Ovary (tissue), 9 donors: ENCODE results near the gene CAMTA1. TPM values are rescaled to one million over a fixed set of nuclear protein-coding genes. Genes with fewer than 3 reads are reported as not detected.
"Not testable (repeated sequence)": the region's sequence is repeated elsewhere in the genome, so short reads cannot be mapped to it uniquely, and the experiment has no call there.

Source experiments
- DNase-seq, 5 donors: peaks; one replicate each; pipeline ENCODE4 v3.0.0-alpha.2; 2019 to 2020
- H3K27ac ChIP-seq, 2 donors: fragments of 200-600 bp; one replicate each; pipeline versions ENCODE4 v1.5.1 to v1.8.0; 2019 to 2022
- H3K27me3 ChIP-seq: fragments of 200-600 bp; one replicate; pipeline ENCODE4 v1.8.0; 2022
- H3K36me3 ChIP-seq: fragments of 200-600 bp; sonication (generic); one replicate; pipeline ENCODE4 v1.5.1; 2019
- H3K4me1 ChIP-seq: one replicate; pipeline ENCODE4 v1.8.1; 2013; ENCODE audit warnings: mild to moderate bottlenecking, moderate library complexity; ENCODE audit not compliant: insufficient read depth
- H3K4me3 ChIP-seq: fragments of 200-600 bp; sonication (generic); one replicate; pipeline ENCODE4 v1.5.1; 2017
- H3K9me3 ChIP-seq, 2 donors: fragments of 200-600 bp in 1 of 2; sonication (generic) in 1 of 2; one replicate each; pipeline versions ENCODE4 v1.5.1 to v1.8.1; 2013 to 2019; ENCODE audit warnings: mild to moderate bottlenecking in 1 of 2, moderate library complexity in 1 of 2
- EP300 ChIP-seq: sonication (generic); formaldehyde crosslinking; IDR thresholded peaks from one replicate; pipeline ENCODE4 v1.6.1; 2017; ENCODE audit warnings: antibody characterized with exemption
- POLR2A ChIP-seq: fragments of 450-650 bp; IDR thresholded peaks from one replicate; pipeline ENCODE4 v1.6.1; 2017; ENCODE audit warnings: antibody characterized with exemption, mild to moderate bottlenecking, moderate library complexity
- WGBS, 3 donors: extraction: QIAGEN DNeasy Blood & Tissue Kit in 1 of 3; methylation state at CpG; one replicate each; pipeline versions ENCODE4 v1.1.5 to v1.1.7; 2013 to 2017; 5-methylcytosine and 5-hydroxymethylcytosine counted together
- intact Hi-C, 4 donors: fragments of 100-400 bp; cut with DNase I; formaldehyde crosslinking; loops; one replicate each; pipeline versions ENCODE4 v1.11.0 to v1.15.1; 2022 to 2023
- polyA plus RNA-seq, 2 donors: library from polyadenylated mRNA; stranded (reverse); fragments of 200-250 nt in 1 of 2; fragments of 350-450 nt in 1 of 2; fragmentation: Illumina TruSeq in 1 of 2; extraction: RNeasy Lipid Tissue Mini Kit (QIAGEN cat#74804) in 1 of 2; gene quantifications; one replicate each; pipeline ENCODE4 v1.2.3, GENCODE V29; 2013 to 2014
- total RNA-seq, 7 donors: library from RNA; depleted of rRNA in 2 of 7; stranded (reverse); fragments of >200 nt in 2 of 7; fragmentation: NEBNext Ultra II Directional in 3 of 7; extraction: Animal tissue kit (Norgen Biotek cat#: 25700) in 3 of 7; gene quantifications; one replicate each; pipeline versions ENCODE4 v1.1.0 to v1.2.4, GENCODE V29; 2016 to 2023
- TF ChIP-seq, protein P1 (sequence below), 3 donors: fragments of 450-650 bp in 2 of 3; fragments of 200-600 bp in 1 of 3; IDR thresholded peaks; one replicate each; pipeline versions ENCODE4 v1.5.1 to v1.8.0; 2016 to 2022; ENCODE audit warnings: antibody characterized with exemption in 3 of 3, mild to moderate bottlenecking in 1 of 3
- donor health status: DM: no; HTN: no; CAD: no; lungs with moderate emphysema.
- donor health status: DM: no; HTN: no; CAD: no.
- donor health status: Bipolar disorder and iron deficiency.
- donor health status: DM: yes; HTN: yes; CAD: no.
- donor health status: DM: no; HTN: no; CAD: no.
- donor health status: DM: yes; HTN: yes; CAD: no.

Gene CAMTA1
- total and polyA plus RNA-seq, 9 donors: 51.1 to 150 (median 67.4) TPM

DNA sequence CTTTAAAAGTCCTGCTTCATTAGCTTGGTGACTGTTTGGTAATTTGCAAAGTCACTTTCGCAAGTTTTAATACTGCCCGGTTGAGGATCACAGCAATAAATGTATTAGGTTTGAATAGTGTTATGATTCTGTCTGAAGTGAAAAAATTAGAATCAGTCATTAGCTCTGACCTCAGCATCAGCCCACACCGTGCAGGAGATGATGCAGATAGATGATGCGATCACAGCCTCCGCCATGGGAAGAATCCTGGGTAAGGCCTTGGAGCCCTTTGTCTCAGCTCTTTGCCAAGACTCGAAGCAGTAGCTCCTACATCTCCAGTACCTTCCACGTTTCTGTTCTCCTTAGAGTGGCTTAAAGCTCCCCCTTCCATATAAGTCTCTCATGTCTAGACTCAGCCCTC lies 366.7 kb downstream of the CAMTA1 start:
- Histone ChIP-seq H3K4me3 (no peak overlapping the region), H3K27ac (no peak overlapping the region), H3K9me3 (no peaks in the 10 kb centered on the region), H3K36me3 (no peaks in the 10 kb centered on the region), H3K4me1 (peaks cover 2% of the 10 kb centered on the region), H3K27me3 (no peaks in the 10 kb centered on the region)
- 75 to 83% (median 83%) methylated on average over 7 of the region's 7 CpGs for WGBS, 3 donors
- TF ChIP-seq, protein P1, sequence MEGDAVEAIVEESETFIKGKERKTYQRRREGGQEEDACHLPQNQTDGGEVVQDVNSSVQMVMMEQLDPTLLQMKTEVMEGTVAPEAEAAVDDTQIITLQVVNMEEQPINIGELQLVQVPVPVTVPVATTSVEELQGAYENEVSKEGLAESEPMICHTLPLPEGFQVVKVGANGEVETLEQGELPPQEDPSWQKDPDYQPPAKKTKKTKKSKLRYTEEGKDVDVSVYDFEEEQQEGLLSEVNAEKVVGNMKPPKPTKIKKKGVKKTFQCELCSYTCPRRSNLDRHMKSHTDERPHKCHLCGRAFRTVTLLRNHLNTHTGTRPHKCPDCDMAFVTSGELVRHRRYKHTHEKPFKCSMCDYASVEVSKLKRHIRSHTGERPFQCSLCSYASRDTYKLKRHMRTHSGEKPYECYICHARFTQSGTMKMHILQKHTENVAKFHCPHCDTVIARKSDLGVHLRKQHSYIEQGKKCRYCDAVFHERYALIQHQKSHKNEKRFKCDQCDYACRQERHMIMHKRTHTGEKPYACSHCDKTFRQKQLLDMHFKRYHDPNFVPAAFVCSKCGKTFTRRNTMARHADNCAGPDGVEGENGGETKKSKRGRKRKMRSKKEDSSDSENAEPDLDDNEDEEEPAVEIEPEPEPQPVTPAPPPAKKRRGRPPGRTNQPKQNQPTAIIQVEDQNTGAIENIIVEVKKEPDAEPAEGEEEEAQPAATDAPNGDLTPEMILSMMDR (IDR thresholded peaks at IDR 0.05): no peak
- TF ChIP-seq EP300 (no peak), POLR2A (no peak)
- DNase-seq: no peak
- intact Hi-C loops: no loop called here

DNA sequence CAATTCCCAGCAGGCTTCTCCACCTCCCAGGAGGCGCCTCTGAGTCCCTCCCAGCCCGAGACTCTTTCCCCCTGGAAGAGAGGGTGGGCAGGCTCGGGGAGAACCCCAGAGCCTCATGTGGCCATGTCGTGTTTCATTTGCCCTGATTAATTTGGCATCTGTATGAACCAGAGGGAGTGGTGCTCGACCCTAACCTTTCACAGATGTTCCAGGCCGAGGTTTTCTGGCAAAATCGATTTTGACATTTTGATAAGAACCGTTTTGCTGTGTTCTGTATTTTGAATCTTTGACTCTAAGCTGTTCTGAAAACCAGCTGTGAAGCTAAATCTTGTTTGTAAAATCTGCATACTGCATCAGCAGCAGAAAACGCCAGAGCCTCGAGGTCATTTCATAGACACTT lies 367.4 kb downstream of the CAMTA1 start:
- DNase-seq: no peak
- peaks cover 2% of the 10 kb centered on the region for H3K4me1 ChIP-seq
- TF ChIP-seq EP300 (no peak), POLR2A (no peak)
- TF ChIP-seq, protein P1 (IDR thresholded peaks at IDR 0.05): no peak
- no peaks in the 10 kb centered on the region for H3K9me3 ChIP-seq
- no peak overlapping the region for H3K4me3 ChIP-seq
- 19 to 27% (median 20%) methylated on average over 10 of the region's 10 CpGs for WGBS, 3 donors
- intact Hi-C loops: no loop called here
- no peaks in the 10 kb centered on the region for H3K27me3 ChIP-seq
- H3K27ac ChIP-seq: no peak overlapping the region
- H3K36me3 ChIP-seq: no peaks in the 10 kb centered on the region

- TF ChIP-seq POLR2A (no peak), EP300 (no peak)
- TF ChIP-seq, protein P1 (IDR thresholded peaks at IDR 0.05): no peak
- H3K4me1 ChIP-seq: peaks cover 2% of the 10 kb centered on the region
- H3K27ac ChIP-seq: no peak overlapping the region
- H3K27me3 ChIP-seq: no peaks in the 10 kb centered on the region
- no peak overlapping the region for H3K4me3 ChIP-seq
- 65 to 68% (median 66%) methylated on average over 10 of the region's 10 CpGs for WGBS, 3 donors
- no peaks in the 10 kb centered on the region for H3K9me3 ChIP-seq
- H3K36me3 ChIP-seq: no peaks in the 10 kb centered on the region
- no peak for DNase-seq
- intact Hi-C loops: no loop called here
Observed at GRCh38 chr1:7153464-7153863, 368.2 kb downstream of the CAMTA1 start.

DNA sequence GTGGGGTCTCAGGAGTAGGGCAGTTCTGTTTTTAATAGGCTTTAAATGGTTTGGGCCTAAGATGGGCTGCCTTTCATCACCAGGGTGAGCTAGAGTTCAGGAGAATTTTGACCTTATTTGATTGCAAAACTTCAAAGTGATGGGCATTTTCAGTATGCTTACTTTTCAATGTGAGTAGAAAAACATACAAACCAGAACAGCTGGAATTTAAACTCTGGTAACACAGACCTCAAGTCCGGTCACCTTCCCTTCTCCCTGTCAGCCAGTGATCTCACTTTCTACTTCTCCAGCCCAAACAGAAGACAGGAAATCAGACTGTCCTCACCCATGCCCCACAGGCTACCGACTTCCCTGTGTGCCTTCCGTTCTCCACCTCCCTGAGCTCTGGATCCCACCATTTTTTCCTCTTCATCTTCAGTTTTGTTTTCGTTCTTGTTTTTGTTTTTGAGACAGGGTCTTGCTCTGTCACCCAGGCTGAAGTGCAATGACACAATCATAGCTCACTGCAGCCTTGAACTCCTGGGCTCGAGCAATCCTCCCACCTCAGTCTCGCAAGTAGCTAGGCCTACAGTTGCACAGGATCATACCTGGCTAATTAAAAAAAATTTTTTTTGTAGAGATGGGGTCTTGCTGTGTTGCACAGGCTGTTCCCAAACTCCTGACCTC lies 374.0 kb downstream of the CAMTA1 start:
- Histone ChIP-seq H3K36me3 (no peaks in the 10 kb centered on the region), H3K27ac (no peak overlapping the region), H3K27me3 (no peaks in the 10 kb centered on the region), H3K9me3 (no peaks in the 10 kb centered on the region), H3K4me3 (no peak overlapping the region), H3K4me1 (no peaks in the 10 kb centered on the region)
- no peak for TF ChIP-seq EP300
- TF ChIP-seq, protein P1 (IDR thresholded peaks at IDR 0.05): no peak
- TF ChIP-seq POLR2A: no peak
- intact Hi-C loops: no loop called here
- no peak for DNase-seq
- WGBS, 3 donors: 73 to 81% (median 81%) methylated on average over 6 of the region's 6 CpGs

DNA sequence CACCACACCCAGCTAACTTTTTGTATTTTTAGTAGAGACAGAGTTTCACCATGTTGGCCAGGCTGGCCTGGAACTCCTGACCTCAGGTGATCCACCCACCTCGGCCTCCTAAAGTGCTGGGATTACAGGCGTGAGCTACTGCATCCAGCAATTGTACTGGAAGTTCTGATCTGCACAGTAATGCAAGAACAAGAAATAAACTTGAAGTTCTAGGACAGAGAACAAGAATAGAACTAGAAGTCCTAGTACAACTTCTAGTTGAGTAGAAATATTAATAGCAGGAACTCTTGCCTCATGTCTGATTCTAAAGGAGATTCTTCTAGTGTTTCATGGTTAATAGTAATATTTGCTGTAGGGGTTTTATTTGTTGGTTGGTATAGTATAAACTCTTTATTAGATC lies 383.3 kb downstream of the CAMTA1 start:
- intact Hi-C loops, H3K9me3 ChIP-seq, H3K4me1 ChIP-seq, H3K36me3 ChIP-seq, H3K27me3 ChIP-seq, H3K27ac ChIP-seq, DNase-seq, H3K4me3 ChIP-seq: not testable (repeated sequence)
- WGBS, 3 donors: 75 to 86% (median 82%) methylated on average over 2 of the region's 2 CpGs
